ENCODE data around the gene DPEP1. TPM values are rescaled to one million over a fixed set of nuclear protein-coding genes. Genes with fewer than 3 reads are reported as not detected.

DPEP1 gene
- total RNA-seq, 1 experiment from 2014 or later, result 1.1 TPM

DNA sequence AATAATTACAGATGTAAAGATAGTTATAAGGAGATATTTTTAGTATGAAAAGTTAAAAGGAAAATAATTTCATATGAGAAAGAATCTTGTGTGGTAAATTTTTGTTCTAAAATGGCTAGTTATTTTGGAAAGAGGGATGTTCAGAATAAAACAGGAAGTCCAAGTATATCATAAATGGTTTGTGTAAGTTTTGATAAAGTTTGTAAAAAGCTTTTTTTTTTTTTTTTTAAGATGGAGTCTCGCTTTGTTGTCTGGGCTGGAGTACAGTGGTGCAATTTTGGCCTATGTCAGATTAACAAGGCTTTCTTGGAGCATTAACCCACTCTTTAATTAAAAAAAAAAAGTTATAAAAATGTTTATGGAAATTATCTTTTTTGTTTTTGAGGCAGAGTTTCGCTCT is 64.8 kb downstream of the DPEP1 start:
- Histone ChIP-seq H3K79me1 (ENCODE audit: insufficient read depth, low read depth, low read length, poor library complexity, severe bottlenecking) (no peaks in the 10 kb centered on the region), H3K4ac (ENCODE audit: low read depth, low read length) (no peak overlapping the region), H4K8ac (replicated peaks; ENCODE audit: insufficient read length, low read depth, low read length) (no peak overlapping the region), H3K4me2 (ENCODE audit: insufficient read depth, insufficient read length, low read length) (no peak overlapping the region), H3K23me2 (ENCODE audit: insufficient read length, low read depth, low read length, poor library complexity, severe bottlenecking) (no peaks in the 10 kb centered on the region), H3K23ac (ENCODE audit: insufficient read length, low read depth, low read length) (no peak overlapping the region), H2AFZ (ENCODE audit: low read length) (no peak overlapping the region), H3K27me3 (ENCODE audit: insufficient read depth, low read length) (no peaks in the 10 kb centered on the region), H3K9me3 (ENCODE audit: control insufficient read depth, low read depth, low read length) (peaks cover 32% of the 10 kb centered on the region), H3K27ac (ENCODE audit: insufficient read length, low read depth, low read length) (no peak overlapping the region), H3K4me1 (ENCODE audit: insufficient read depth, low read length) (no peaks in the 10 kb centered on the region), H2AK5ac (ENCODE audit: insufficient read length, low read length) (no peak overlapping the region), H2BK5ac (ENCODE audit: insufficient read length, low read length) (no peak overlapping the region), H2BK15ac (ENCODE audit: low read depth, low read length) (no peak overlapping the region), H3K9ac (ENCODE audit: extremely low read depth, insufficient read length, low read length) (no peak overlapping the region), H2BK20ac (ENCODE audit: low read depth, low read length, poor library complexity, severe bottlenecking) (no peak overlapping the region), H4K20me1 (ENCODE audit: control insufficient read depth, insufficient read depth, insufficient read length) (no peaks in the 10 kb centered on the region), H2BK120ac (ENCODE audit: low read depth, low read length, poor library complexity, severe bottlenecking) (no peak overlapping the region), H4K5ac (ENCODE audit: insufficient read length, low read depth, low read length) (no peak overlapping the region), H3K14ac (ENCODE audit: insufficient read depth, low read length) (no peak overlapping the region), H3T11ph (ENCODE audit: low read length) (no peak overlapping the region), H4K91ac (ENCODE audit: insufficient read length, low read depth, low read length) (no peak overlapping the region), H3K56ac (ENCODE audit: insufficient read length, low read depth, low read length) (no peak overlapping the region), H3K18ac (ENCODE audit: insufficient read length, low read depth, low read length) (no peak overlapping the region), H3K79me2 (ENCODE audit: insufficient read depth, low read length) (no peaks in the 10 kb centered on the region), H2BK12ac (ENCODE audit: insufficient read length, low read depth, low read length) (no peak overlapping the region)
- no peak for TF ChIP-seq CTCF (conservative IDR thresholded peaks at IDR 0.05)
- WGBS (ENCODE audit: extremely low coverage, insufficient read length, low lambda C conversion rate), result no CpG with 5 or more reads among the region's 2 CpGs
- peaks cover 41 to 53% (median 52%) of the 10 kb centered on the region in 3 experiments for H3K36me3 Mint-ChIP-seq (ENCODE audit: insufficient read depth in 1 of 3, low read depth in 3 of 3)
- peaks cover 2% of the 10 kb centered on the region; the same call in 1 of the 2 replicates for H3K27me3 Mint-ChIP-seq (ENCODE audit: low read depth)
- H3K4me3 Mint-ChIP-seq, result no peak overlapping the region
- H3K4me1 Mint-ChIP-seq, result no peaks in the 10 kb centered on the region
- H3K27ac Mint-ChIP-seq, result no peak overlapping the region
- peaks cover 71 to 81% of the 10 kb centered on the region in 2 experiments for H3K9me3 Mint-ChIP-seq
- DNase-seq, result no peak

Measured in H9 (cell line).